Measurements from ENCODE around the gene GPR39.

- no peak for TF ChIP-seq CTCF (IDR thresholded peaks at IDR 0.05)
- TF ChIP-seq POLR2A (IDR thresholded peaks at IDR 0.05), result no peak
Observed at GRCh38 chr2:132470746-132471145, 54.1 kb downstream of the GPR39 start.

All from thyroid gland (tissue), 4 donors.